ENCODE results near the gene SEMA6B. TPM values are rescaled to one million over a fixed set of nuclear protein-coding genes. Genes with fewer than 3 reads are reported as not detected.

The SEMA6B gene
- polyA plus RNA-seq, 1 experiment, result 0.66 TPM

- H3K9me3 ChIP-seq (ENCODE audit: control insufficient read depth, insufficient read depth, low read length), result no peaks in the 10 kb centered on the region; the same call in 1 of the 2 replicates
- no peak overlapping the region for H3K27ac ChIP-seq (ENCODE audit: low read depth, low read length)
- no peak for TF ChIP-seq CTCF (IDR thresholded peaks at IDR 0.05; ENCODE audit: low read depth, low read length)
- no peak for DNase-seq (ENCODE audit: low read depth, low spot score)
- H3K4me3 ChIP-seq (ENCODE audit: low read depth, low read length), result no peak overlapping the region
- POLR2A ChIA-PET, result interaction anchor here (1.0 kb wide), 1 partner anchor 14 kb away, joined by 3 read pairs; no protein-coding TSS in a partner anchor
- CTCF ChIA-PET, result no interaction called here
- H3K27me3 ChIP-seq (ENCODE audit: control insufficient read depth, insufficient read depth, low read length), result no peaks in the 10 kb centered on the region
Measured at GRCh38 chr19:4495471-4495870, 64.0 kb downstream of the SEMA6B start.

GRCh38 chr19:4494691-4495064 lies 64.8 kb downstream of the SEMA6B start:
- no peak for DNase-seq (ENCODE audit: low read depth, low spot score)
- ChIA-PET CTCF (interaction anchor here (0.6 kb wide), 1 partner anchor 17 kb away, joined by 3 read pairs; no protein-coding TSS in a partner anchor), POLR2A (interaction anchor here (0.8 to 1.0 kb wide), 2 partner anchors 9 to 13 kb away, joined by 3 to 4 read pairs; no protein-coding TSS in a partner anchor)

GRCh38 chr19:4493929-4494690 lies 65.4 kb downstream of the SEMA6B start:
- no peaks in the 10 kb centered on the region; the same call in 1 of the 2 replicates for H3K9me3 ChIP-seq (ENCODE audit: control insufficient read depth, insufficient read depth, low read length)
- no peak overlapping the region for H3K4me3 ChIP-seq (ENCODE audit: low read depth, low read length)
- DNase-seq (ENCODE audit: low read depth, low spot score), result no peak
- H3K27ac ChIP-seq (ENCODE audit: low read depth, low read length), result no peak overlapping the region
- ChIA-PET CTCF (no interaction called here), POLR2A (interaction anchor here (0.8 kb wide), 1 partner anchor 10 kb away, joined by 4 read pairs; no protein-coding TSS in a partner anchor)
- no peak for TF ChIP-seq CTCF (IDR thresholded peaks at IDR 0.05; ENCODE audit: low read depth, low read length)
- no peaks in the 10 kb centered on the region for H3K27me3 ChIP-seq (ENCODE audit: control insufficient read depth, insufficient read depth, low read length)

More at GRCh38 chr19:4494691-4495064, 64.8 kb downstream of the SEMA6B start:
- H3K4me3 ChIP-seq (ENCODE audit: low read depth, low read length), result no peak overlapping the region
- no peak for TF ChIP-seq CTCF (IDR thresholded peaks at IDR 0.05; ENCODE audit: low read depth, low read length)
- no peaks in the 10 kb centered on the region; the same call in 1 of the 2 replicates for H3K9me3 ChIP-seq (ENCODE audit: control insufficient read depth, insufficient read depth, low read length)
- no peaks in the 10 kb centered on the region for H3K27me3 ChIP-seq (ENCODE audit: control insufficient read depth, insufficient read depth, low read length)
- H3K27ac ChIP-seq (ENCODE audit: low read depth, low read length), result no peak overlapping the region

GRCh38 chr19:4493104-4493928 lies 66.2 kb downstream of the SEMA6B start:
- Histone ChIP-seq H3K4me3 (ENCODE audit: low read depth, low read length) (no peak overlapping the region), H3K27me3 (ENCODE audit: control insufficient read depth, insufficient read depth, low read length) (no peaks in the 10 kb centered on the region), H3K27ac (ENCODE audit: low read depth, low read length) (no peak overlapping the region), H3K9me3 (ENCODE audit: control insufficient read depth, insufficient read depth, low read length) (no peaks in the 10 kb centered on the region; the same call in 1 of the 2 replicates)
- DNase-seq (ENCODE audit: low read depth, low spot score), result no peak
- POLR2A ChIA-PET, result no interaction called here
- no peak for TF ChIP-seq CTCF (IDR thresholded peaks at IDR 0.05; ENCODE audit: low read depth, low read length)
- CTCF ChIA-PET, result no interaction called here

Other genes with a start within 250 kb of the SEMA6B start
- gene STAP2, start 220.9 kb downstream of the SEMA6B start, polyA plus RNA-seq (2011; rRNA removed), result 5.3 and 7.4 TPM in 2 replicates
- gene MPND, start 216.1 kb downstream of the SEMA6B start, polyA plus RNA-seq (2011; rRNA removed), result 5.1 and 6.5 TPM in 2 replicates
- gene SH3GL1, start 159.1 kb downstream of the SEMA6B start, polyA plus RNA-seq (2011; rRNA removed), result 40.2 and 57.9 TPM in 2 replicates
- gene CHAF1A, start 157.0 kb downstream of the SEMA6B start, polyA plus RNA-seq (2011; rRNA removed), result 5.0 and 6.0 TPM in 2 replicates
- gene UBXN6, start 101.9 kb downstream of the SEMA6B start, polyA plus RNA-seq (2011; rRNA removed), result 45.2 and 58.3 TPM in 2 replicates
- gene HDGFL2, start 87.4 kb downstream of the SEMA6B start, polyA plus RNA-seq (2011; rRNA removed), result 23.5 and 28.2 TPM in 2 replicates
- 0.07 and 0.11 TPM in 2 replicates for gene PLIN4, start 41.2 kb downstream of the SEMA6B start, polyA plus RNA-seq (2011; rRNA removed)
- not detected in 2 replicates for gene PLIN5, start 24.5 kb downstream of the SEMA6B start, polyA plus RNA-seq (2011; rRNA removed)
- 0.05 and 0.07 TPM in 2 replicates for gene LRG1, start 19.6 kb downstream of the SEMA6B start, polyA plus RNA-seq (2011; rRNA removed)
- 4.1 and 4.7 TPM in 2 replicates for gene TNFAIP8L1, start 79.8 kb upstream of the SEMA6B start, polyA plus RNA-seq (2011; rRNA removed)
- gene MYDGF, start 110.7 kb upstream of the SEMA6B start, polyA plus RNA-seq (2011; rRNA removed), result 126 and 160 TPM in 2 replicates
- gene DPP9, start 164.2 kb upstream of the SEMA6B start, polyA plus RNA-seq (2011; rRNA removed), result 5.6 and 9.0 TPM in 2 replicates
- gene FEM1A, start 232.1 kb upstream of the SEMA6B start, polyA plus RNA-seq (2011; rRNA removed), result 3.0 and 4.0 TPM in 2 replicates

Data from AG04450 (cell line).